Hepatocyte (in vitro differentiated cells): ENCODE results near the gene SMARCB1.

Source experiments
- EZH2 ChIP-seq: fragments of 200-600 bp; sonication (generic); IDR thresholded peaks from 2 replicates; pipeline ENCODE4 v1.6.1; 2016; ENCODE audit warnings: antibody characterized with exemption, mild to moderate bottlenecking, borderline replicate concordance
- EZH2phosphoT487 ChIP-seq: fragments of 200-600 bp; sonication (generic); IDR thresholded peaks from one replicate; pipeline ENCODE4 v1.6.1; 2018; ENCODE audit warnings: antibody characterized with exemption, mild to moderate bottlenecking, low read depth, moderate library complexity; ENCODE audit not compliant: unreplicated experiment, severe bottlenecking
- TF ChIP-seq, protein P1 (sequence below): fragments of 200-600 bp; sonication (generic); IDR thresholded peaks from 2 replicates; pipeline ENCODE4 v1.5.1; 2016; ENCODE audit warnings: antibody characterized with exemption, mild to moderate bottlenecking; ENCODE audit not compliant: poor library complexity

DNA sequence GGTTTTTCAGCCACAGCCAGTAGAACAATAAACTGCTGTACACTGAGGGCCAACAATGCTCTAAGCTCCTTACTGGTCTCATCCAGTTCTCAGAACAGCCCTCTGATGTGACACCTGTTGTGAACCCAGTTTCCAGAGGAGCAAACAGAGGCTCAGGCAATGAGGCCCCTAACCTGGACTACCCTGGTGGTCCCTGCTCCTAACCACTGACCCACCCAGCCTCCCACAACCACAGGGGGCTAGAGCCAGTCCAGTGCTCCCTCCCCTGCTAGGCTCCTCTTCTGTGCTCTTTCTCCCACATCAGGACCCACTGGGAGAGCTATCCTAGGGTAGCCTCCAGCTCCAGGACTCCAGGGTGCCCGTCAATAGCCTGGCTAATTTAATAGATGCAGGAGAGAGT lies 4.1 kb upstream of the SMARCB1 start:
- TF ChIP-seq, protein P1, sequence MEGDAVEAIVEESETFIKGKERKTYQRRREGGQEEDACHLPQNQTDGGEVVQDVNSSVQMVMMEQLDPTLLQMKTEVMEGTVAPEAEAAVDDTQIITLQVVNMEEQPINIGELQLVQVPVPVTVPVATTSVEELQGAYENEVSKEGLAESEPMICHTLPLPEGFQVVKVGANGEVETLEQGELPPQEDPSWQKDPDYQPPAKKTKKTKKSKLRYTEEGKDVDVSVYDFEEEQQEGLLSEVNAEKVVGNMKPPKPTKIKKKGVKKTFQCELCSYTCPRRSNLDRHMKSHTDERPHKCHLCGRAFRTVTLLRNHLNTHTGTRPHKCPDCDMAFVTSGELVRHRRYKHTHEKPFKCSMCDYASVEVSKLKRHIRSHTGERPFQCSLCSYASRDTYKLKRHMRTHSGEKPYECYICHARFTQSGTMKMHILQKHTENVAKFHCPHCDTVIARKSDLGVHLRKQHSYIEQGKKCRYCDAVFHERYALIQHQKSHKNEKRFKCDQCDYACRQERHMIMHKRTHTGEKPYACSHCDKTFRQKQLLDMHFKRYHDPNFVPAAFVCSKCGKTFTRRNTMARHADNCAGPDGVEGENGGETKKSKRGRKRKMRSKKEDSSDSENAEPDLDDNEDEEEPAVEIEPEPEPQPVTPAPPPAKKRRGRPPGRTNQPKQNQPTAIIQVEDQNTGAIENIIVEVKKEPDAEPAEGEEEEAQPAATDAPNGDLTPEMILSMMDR, result no peak
- no peak for TF ChIP-seq EZH2
- no peak for TF ChIP-seq EZH2phosphoT487
